D341Med (cell line): ENCODE data around the gene CPO.
"Not testable (repeated sequence)": the region's sequence is repeated elsewhere in the genome, so short reads cannot be mapped to it uniquely, and the experiment has no call there.

ENCODE experiments used
- DNase-seq: peaks from one replicate; pipeline ENCODE4 v3.0.0; 2012; ENCODE audit warnings: low spot score

Gene CPO

GRCh38 chr2:206939340-206939739 lies at the start of gene CPO:
Gene CPO (plus strand): TSS chr2:206939518. CDS start chr2:206939600, 82 bp downstream.
- DNase-seq = no peak

GRCh38 chr2:206890179-206890578 lies 49.1 kb upstream of the CPO start:
- no peak for DNase-seq

- no peak for DNase-seq
These were observed 48.4 kb upstream of the CPO start for GRCh38 chr2:206890926-206891325.

- no peak for DNase-seq
These were observed 24.2 kb upstream of the CPO start for GRCh38 chr2:206915121-206915520.

GRCh38 chr2:206918263-206918662 lies 21.1 kb upstream of the CPO start:
- no peak for DNase-seq

- no peak for DNase-seq
These were observed 19.0 kb upstream of the CPO start for GRCh38 chr2:206920310-206920709.

GRCh38 chr2:206920951-206921350 lies 18.4 kb upstream of the CPO start:
- no peak for DNase-seq

- DNase-seq = no peak
These were observed 17.8 kb upstream of the CPO start for GRCh38 chr2:206921529-206921928.

- DNase-seq = no peak
These were observed 3.1 kb upstream of the CPO start for GRCh38 chr2:206935991-206936842.

- DNase-seq = no peak
These were observed 2.5 kb upstream of the CPO start for GRCh38 chr2:206936843-206937230.

- no peak for DNase-seq
These were observed 1.8 kb upstream of the CPO start for GRCh38 chr2:206937555-206937954.

GRCh38 chr2:206940546-206940945 lies 1.2 kb downstream of the CPO start:
- no peak for DNase-seq

- DNase-seq = no peak
These were observed 3.5 kb downstream of the CPO start for GRCh38 chr2:206942592-206943478.

GRCh38 chr2:206953404-206953803 lies 14.1 kb downstream of the CPO start:
- not testable (repeated sequence) for DNase-seq

- DNase-seq = no peak
These were observed 15.9 kb downstream of the CPO start for GRCh38 chr2:206955253-206955652.

GRCh38 chr2:206958261-206958660 lies 18.9 kb downstream of the CPO start:
- DNase-seq = no peak

GRCh38 chr2:206962966-206963365 lies 23.6 kb downstream of the CPO start:
- DNase-seq = no peak

GRCh38 chr2:206968134-206969086 lies 29.1 kb downstream of the CPO start:
- no peak for DNase-seq

- DNase-seq = no peak
These were observed 29.9 kb downstream of the CPO start for GRCh38 chr2:206969192-206969591.

GRCh38 chr2:206970589-206971360 lies 31.5 kb downstream of the CPO start:
- no peak for DNase-seq

- DNase-seq = no peak
These were observed 32.5 kb downstream of the CPO start for GRCh38 chr2:206971805-206972204.
